ENCODE results near the gene P3H1. TPM values are rescaled to one million over a fixed set of nuclear protein-coding genes. Genes with fewer than 3 reads are reported as not detected.

P3H1 gene
- total and polyA plus RNA-seq, 2 of the 13 experiments (the other 11 are each of a cell fraction or from before 2014, with no cell fraction given): 64.6 to 120 TPM

DNA sequence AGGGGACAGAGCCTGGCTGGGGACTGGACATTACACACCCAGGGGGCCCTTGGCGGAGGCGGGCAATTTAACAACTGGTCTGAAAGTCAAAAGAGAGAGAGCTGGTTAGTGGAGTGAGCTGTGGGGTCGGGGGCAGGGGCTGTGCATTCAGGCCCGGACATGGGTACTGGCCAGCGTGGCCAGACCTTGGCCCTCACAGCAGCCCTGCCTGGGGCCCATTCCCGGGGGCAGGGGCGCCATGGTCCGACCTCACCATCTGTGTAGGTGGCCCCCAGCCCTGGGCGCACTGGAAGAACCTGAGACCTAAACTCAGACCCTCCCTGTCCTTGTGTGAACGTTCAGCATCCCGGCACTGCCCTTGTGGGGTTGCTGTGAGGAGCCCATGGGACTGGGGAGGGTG, 31.8 kb downstream of the P3H1 start (continued):
- TF ChIP-seq RFX3 (CRISPR knock-in tag; IDR thresholded peaks at IDR 0.05): no peak
- TF ChIP-seq ZNF3 (CRISPR knock-in tag; IDR thresholded peaks at IDR 0.05): no peak
- TF ChIP-seq ZNF317 (CRISPR knock-in tag; IDR thresholded peaks at IDR 0.05): no peak

DNA sequence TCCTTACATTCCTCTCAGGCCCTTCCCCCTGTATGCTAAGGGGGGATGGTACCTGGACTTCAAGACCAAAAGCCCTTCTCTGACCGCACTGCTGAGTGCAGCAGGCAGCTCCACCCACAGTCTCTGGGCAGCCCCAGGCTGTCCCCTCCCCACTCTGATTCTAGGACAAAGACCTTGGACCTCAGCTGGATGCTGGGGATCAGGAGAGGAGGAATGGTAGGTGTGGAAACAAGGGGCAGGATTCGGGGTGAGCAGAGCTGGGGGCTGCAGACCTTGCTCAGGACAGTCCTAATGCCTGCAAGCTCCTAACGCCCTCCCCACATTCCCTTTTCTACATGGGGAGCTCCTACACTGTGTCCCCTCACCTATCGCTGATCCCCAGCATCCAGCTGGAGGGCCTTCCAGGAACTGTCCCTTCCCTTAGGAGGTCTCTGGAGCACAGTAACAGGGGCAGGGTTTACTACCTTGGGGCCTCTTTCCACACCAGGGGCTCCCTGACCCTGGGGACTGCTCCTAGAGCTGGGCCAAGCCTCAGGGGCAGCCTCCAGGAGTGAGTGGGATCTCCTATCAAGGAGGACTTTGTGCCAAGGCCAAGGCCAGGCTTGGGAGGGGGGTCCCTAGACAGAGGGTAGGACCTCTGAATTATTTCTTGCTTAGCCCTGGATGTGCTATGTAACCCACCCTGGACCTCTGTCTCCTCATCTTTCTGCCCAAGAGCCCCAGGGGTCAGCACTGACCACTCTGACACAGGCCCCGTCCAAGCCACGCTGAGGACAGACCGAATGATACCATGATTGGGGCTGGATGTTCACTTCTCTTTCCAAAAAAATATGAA, 32.4 kb downstream of the P3H1 start:
- Histone ChIP-seq H2AFZ (ENCODE audit: low read length) (no peak overlapping the region), H3K9ac (ENCODE audit: insufficient read depth, low read depth, low read length) (no peak overlapping the region), H3K9me3 (ENCODE audit: low read length) (no peaks in the 10 kb centered on the region), H3K27ac (ENCODE audit: extremely low read length, insufficient read depth, low read length) (no peak overlapping the region), H3K36me3 (replicated peaks in 1 of 2; ENCODE audit: control insufficient read depth in 1 of 2, insufficient read depth in 2 of 2, low read length in 2 of 2) (no peaks in the 10 kb centered on the region), H3K79me2 (ENCODE audit: insufficient read depth, low read length) (no peaks in the 10 kb centered on the region), H3K4me1 (ENCODE audit: insufficient read depth, low read length) (peaks cover 50% of the 10 kb centered on the region), H3K27me3 (ENCODE audit: control insufficient read depth in 1 of 2, insufficient read depth in 2 of 2, low read length in 2 of 2) (no peaks in the 10 kb centered on the region), H4K20me1 (ENCODE audit: insufficient read depth, low read length) (no peaks in the 10 kb centered on the region), H3K4me3 (replicated peaks in 1 of 3; ENCODE audit: insufficient read depth in 1 of 3, low read depth in 2 of 3, low read length in 3 of 3) (no peak overlapping the region), H3K4me2 (ENCODE audit: low read depth, low read length) (peak overlapping the region; percentile 18; the same call in 1 of the 2 replicates)
- DNase-seq (ENCODE audit: low spot score) (peak; percentile 25), ATAC-seq (peak; percentile 70), FAIRE-seq (peak; percentile 36)
- in situ Hi-C loops (cut with HindIII; ENCODE audit: extremely low pct_ligation_motif_present, low pct_unique_long_range_greater_than_20kb) (loop anchor here (25.0 kb wide), 1 partner anchor 397 kb away; the partner anchor contains the start of gene FOXJ3), intact Hi-C loops (cut with micrococcal nuclease; ENCODE audit: unreplicated experiment) (no loop called here)
- WGBS (ENCODE audit: low lambda C conversion rate): 69% methylated on average over 6 of the region's 7 CpGs
- no TSS peak for BruUV-seq (replicated peaks)
- ChIA-PET CTCF (ENCODE audit: low intra/inter-chr PET ratio, low total read pairs) (no interaction called here), POLR2A (interaction anchor here (1.1 kb wide), 1 partner anchor 33 kb away, joined by 5 read pairs; the partner anchor contains the start of genes C1orf50 and P3H1)
- TF ChIP-seq SRSF9 (IDR thresholded peaks at IDR 0.05; ENCODE audit: borderline replicate concordance, insufficient read depth, low read depth, low read length, poor library complexity, severe bottlenecking) (no peak), ZFP37 (CRISPR knock-in tag; IDR thresholded peaks at IDR 0.05; ENCODE audit: borderline replicate concordance) (no peak), ZSCAN12 (CRISPR knock-in tag; IDR thresholded peaks at IDR 0.05) (no peak), DR1 (CRISPR knock-in tag; IDR thresholded peaks at IDR 0.05) (0 out of 2 replicates have a peak, but pooled peaks have one; percentile 12), ZFYVE20 (CRISPR knock-in tag; IDR thresholded peaks at IDR 0.05; ENCODE audit: borderline replicate concordance, low read depth) (no peak), ZIK1 (CRISPR knock-in tag; IDR thresholded peaks at IDR 0.05; ENCODE audit: borderline replicate concordance, low read depth) (no peak), ZNF768 (CRISPR knock-in tag; IDR thresholded peaks at IDR 0.05) (peak; percentile 82), KAT2B (IDR thresholded peaks at IDR 0.05; ENCODE audit: borderline replicate concordance, low read depth, low read length) (no peak), ZNF605 (CRISPR knock-in tag; IDR thresholded peaks at IDR 0.05) (no peak), ZFP36L1 (CRISPR knock-in tag; IDR thresholded peaks at IDR 0.05) (no peak), KDM1A (CRISPR knock-in tag; IDR thresholded peaks at IDR 0.05) (no peak), MAF1 (CRISPR knock-in tag; IDR thresholded peaks at IDR 0.05; ENCODE audit: borderline replicate concordance) (no peak)
- TF ChIP-seq, protein P1, sequence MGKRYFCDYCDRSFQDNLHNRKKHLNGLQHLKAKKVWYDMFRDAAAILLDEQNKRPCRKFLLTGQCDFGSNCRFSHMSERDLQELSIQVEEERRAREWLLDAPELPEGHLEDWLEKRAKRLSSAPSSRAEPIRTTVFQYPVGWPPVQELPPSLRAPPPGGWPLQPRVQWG (CRISPR knock-in tag; IDR thresholded peaks at IDR 0.05; ENCODE audit: borderline replicate concordance, low read depth): no peak
- TF ChIP-seq, protein P2, sequence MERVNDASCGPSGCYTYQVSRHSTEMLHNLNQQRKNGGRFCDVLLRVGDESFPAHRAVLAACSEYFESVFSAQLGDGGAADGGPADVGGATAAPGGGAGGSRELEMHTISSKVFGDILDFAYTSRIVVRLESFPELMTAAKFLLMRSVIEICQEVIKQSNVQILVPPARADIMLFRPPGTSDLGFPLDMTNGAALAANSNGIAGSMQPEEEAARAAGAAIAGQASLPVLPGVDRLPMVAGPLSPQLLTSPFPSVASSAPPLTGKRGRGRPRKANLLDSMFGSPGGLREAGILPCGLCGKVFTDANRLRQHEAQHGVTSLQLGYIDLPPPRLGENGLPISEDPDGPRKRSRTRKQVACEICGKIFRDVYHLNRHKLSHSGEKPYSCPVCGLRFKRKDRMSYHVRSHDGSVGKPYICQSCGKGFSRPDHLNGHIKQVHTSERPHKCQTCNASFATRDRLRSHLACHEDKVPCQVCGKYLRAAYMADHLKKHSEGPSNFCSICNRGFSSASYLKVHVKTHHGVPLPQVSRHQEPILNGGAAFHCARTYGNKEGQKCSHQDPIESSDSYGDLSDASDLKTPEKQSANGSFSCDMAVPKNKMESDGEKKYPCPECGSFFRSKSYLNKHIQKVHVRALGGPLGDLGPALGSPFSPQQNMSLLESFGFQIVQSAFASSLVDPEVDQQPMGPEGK (CRISPR knock-in tag; IDR thresholded peaks at IDR 0.05): peak; percentile 76
- TF ChIP-seq, protein P3, sequence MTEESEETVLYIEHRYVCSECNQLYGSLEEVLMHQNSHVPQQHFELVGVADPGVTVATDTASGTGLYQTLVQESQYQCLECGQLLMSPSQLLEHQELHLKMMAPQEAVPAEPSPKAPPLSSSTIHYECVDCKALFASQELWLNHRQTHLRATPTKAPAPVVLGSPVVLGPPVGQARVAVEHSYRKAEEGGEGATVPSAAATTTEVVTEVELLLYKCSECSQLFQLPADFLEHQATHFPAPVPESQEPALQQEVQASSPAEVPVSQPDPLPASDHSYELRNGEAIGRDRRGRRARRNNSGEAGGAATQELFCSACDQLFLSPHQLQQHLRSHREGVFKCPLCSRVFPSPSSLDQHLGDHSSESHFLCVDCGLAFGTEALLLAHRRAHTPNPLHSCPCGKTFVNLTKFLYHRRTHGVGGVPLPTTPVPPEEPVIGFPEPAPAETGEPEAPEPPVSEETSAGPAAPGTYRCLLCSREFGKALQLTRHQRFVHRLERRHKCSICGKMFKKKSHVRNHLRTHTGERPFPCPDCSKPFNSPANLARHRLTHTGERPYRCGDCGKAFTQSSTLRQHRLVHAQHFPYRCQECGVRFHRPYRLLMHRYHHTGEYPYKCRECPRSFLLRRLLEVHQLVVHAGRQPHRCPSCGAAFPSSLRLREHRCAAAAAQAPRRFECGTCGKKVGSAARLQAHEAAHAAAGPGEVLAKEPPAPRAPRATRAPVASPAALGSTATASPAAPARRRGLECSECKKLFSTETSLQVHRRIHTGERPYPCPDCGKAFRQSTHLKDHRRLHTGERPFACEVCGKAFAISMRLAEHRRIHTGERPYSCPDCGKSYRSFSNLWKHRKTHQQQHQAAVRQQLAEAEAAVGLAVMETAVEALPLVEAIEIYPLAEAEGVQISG (CRISPR knock-in tag; IDR thresholded peaks at IDR 0.05): peak; percentile 22; the same call in 1 of the 2 replicates

Data from HepG2 (cell line).